Measurements from ENCODE around the gene TIMM50. TPM values are rescaled to one million over a fixed set of nuclear protein-coding genes. Genes with fewer than 3 reads are reported as not detected.

The TIMM50 gene
- polyA plus RNA-seq, 3 donors = 67.3 to 77.8 (median 75.1) TPM

GRCh38 chr19:39498798-39499642 lies 18.4 kb downstream of the TIMM50 start, which contains the start of gene DLL3:
Gene DLL3, plus strand, starts transcription at chr19:39498947. Its CDS starts 28 bp downstream, at chr19:39498975.
- no peak for DNase-seq (ENCODE audit: low read depth in 3 of 3, low spot score in 2 of 3)

- DNase-seq (ENCODE audit: low read depth in 3 of 3, low spot score in 2 of 3) = no peak
These were observed 19.3 kb downstream of the TIMM50 start for GRCh38 chr19:39499932-39500331.

- no peak for DNase-seq (ENCODE audit: low read depth in 3 of 3, low spot score in 2 of 3)
These were observed 19.9 kb downstream of the TIMM50 start for GRCh38 chr19:39500543-39500942.

- no peak for DNase-seq (ENCODE audit: low read depth in 3 of 3, low spot score in 2 of 3)
These were observed 20.7 kb downstream of the TIMM50 start for GRCh38 chr19:39501340-39501739.

DNA sequence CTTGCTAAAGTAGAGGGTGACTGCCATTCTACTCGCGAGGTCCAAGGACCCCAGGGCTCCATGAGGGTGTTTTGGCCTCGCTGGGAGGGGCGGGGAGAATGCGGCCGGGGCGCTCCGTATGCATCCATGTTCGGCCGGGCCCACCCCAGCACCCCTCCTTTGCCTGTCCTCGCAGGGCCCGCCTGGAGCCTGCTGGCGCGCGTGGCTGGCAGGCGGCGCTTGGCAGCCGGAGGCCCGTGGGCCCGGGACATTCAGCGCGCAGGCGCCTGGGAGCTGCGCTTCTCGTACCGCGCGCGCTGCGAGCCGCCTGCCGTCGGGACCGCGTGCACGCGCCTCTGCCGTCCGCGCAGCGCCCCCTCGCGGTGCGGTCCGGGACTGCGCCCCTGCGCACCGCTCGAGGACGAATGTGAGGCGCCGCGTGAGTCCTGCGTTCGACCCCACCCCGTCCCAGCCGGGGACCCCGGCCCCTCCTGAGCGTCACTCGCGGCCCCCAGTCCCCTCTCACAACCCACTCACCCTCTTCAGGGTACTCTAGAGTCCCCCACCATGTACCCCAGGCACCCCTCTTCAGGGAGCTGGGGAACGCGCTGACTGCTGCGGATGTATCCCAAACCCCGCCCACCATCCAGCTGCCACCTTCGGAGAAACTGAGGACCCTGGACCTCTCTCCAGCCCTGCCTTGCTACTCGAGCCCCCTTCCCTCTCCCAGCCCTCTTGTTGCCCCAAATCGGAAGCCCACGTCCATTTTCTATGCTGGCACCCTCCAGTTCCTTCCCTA lies 22.2 kb downstream of the TIMM50 start:
- DNase-seq (ENCODE audit: low read depth in 3 of 3, low spot score in 2 of 3) = no peak

DNA sequence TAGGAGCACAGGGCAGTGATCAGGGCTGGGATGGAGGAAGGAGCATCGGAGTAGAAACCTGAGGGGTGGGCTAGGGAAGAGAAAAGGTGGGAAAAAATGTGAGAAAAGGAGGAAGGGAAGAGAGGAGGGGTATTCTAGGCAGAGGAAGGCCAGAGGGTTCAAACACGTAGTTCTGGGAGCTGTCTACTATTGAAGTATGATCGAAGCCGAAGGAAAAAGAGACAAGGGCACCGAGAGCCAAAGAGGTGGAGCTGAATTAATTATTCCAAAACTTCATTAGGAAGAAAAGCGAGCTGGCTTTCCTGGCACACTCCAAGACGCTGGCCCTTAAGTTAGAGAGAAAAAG lies 25.9 kb downstream of the TIMM50 start:
- DNase-seq (ENCODE audit: low read depth in 3 of 3, low spot score in 2 of 3) = no peak

DNA sequence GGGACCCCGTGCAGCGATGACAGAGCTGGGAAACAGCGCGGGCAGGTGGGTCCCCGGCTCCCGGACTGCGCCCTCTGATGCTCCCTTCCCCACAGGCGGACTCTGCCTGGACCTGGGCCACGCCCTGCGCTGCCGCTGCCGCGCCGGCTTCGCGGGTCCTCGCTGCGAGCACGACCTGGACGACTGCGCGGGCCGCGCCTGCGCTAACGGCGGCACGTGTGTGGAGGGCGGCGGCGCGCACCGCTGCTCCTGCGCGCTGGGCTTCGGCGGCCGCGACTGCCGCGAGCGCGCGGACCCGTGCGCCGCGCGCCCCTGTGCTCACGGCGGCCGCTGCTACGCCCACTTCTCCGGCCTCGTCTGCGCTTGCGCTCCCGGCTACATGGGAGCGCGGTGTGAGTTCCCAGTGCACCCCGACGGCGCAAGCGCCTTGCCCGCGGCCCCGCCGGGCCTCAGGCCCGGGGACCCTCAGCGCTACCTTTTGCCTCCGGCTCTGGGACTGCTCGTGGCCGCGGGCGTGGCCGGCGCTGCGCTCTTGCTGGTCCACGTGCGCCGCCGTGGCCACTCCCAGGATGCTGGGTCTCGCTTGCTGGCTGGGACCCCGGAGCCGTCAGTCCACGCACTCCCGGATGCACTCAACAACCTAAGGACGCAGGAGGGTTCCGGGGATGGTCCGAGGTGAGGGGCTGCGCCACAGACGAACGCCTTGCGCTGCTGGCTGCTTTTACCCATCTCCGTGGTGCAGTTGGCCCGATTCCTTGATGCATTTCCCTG lies 26.5 kb downstream of the TIMM50 start:
- DNase-seq (ENCODE audit: low read depth in 3 of 3, low spot score in 2 of 3) = no peak

DNA sequence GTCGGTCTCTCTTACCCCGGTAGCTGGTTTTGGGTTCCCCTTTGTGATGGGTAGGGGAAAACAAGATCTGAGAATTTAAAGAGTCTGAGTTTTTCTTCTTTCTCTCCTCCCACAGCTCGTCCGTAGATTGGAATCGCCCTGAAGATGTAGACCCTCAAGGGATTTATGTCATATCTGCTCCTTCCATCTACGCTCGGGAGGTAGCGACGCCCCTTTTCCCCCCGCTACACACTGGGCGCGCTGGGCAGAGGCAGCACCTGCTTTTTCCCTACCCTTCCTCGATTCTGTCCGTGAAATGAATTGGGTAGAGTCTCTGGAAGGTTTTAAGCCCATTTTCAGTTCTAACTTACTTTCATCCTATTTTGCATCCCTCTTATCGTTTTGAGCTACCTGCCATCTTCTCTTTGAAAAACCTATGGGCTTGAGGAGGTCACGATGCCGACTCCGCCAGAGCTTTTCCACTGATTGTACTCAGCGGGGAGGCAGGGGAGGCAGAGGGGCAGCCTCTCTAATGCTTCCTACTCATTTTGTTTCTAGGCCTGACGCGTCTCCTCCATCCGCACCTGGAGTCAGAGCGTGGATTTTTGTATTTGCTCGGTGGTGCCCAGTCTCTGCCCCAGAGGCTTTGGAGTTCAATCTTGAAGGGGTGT lies 27.2 kb downstream of the TIMM50 start:
- DNase-seq (ENCODE audit: low read depth in 3 of 3, low spot score in 2 of 3) = no peak

GRCh38 chr19:39508629-39509028 lies 28.0 kb downstream of the TIMM50 start:
- no peak for DNase-seq (ENCODE audit: low read depth in 3 of 3, low spot score in 2 of 3)

- DNase-seq (ENCODE audit: low read depth in 3 of 3, low spot score in 2 of 3) = no peak
These were observed 28.6 kb downstream of the TIMM50 start for GRCh38 chr19:39509233-39509632.

DNA sequence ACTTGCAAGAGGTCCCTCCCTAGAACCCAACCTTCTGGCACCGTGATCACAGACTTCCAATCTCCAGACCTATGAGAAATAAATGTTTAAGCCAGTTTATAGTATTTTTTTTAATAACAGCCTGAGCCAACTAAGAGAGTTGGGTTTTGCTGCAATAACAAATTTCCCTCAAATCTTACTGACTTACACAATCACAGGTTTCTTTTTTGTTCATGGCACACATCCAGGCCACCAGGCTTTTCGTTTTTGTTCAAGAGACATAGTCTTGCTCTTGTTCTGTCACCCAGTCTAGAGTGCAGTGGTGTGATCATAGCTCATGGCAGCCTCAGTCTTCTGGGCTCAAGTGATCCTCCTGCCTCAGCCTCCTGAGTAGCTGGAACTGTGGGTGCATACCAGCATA lies 32.4 kb downstream of the TIMM50 start:
- no peak for DNase-seq (ENCODE audit: low read depth in 3 of 3, low spot score in 2 of 3)

DNA sequence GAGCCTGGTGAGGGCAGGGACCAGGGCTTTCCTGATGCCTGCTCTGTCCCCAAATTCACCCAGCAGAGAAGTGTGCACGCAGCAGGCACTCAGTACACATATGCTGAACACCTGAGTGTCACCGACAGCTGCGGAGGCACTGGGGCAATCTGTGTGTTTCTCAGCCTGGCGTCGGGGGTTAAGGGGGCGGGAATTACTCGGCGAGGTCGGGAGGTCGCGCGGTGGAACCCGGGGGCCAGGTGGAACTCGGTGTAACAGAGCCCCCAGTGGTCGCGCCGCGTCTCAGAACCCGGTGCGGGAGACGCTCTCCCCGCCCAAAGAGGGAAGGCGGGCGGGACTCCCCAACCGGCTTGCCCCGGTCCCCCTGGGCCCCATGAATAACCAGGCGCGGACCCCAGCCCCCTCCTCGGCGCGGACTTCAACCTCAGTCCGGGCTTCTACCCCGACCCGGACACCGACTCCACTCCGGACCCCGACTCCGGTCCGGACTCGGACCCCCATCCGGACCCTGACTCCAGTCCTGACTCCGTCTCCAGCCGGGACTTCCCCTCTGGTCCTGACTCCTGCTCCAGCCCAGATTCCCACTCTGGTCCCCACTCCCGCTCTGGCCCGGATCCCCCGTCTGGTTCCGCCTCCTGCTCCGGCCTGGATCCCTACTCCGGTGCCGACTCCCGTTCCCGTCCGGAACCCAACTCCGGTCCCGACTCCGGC lies 34.4 kb downstream of the TIMM50 start, which contains the start of gene SELENOV:
Gene SELENOV (plus strand): TSS at position 300 of the 711 bp plus-strand sequence. CDS start 74 bp downstream, at position 374.
- peak in 1 of 3 donors; percentile 68 for DNase-seq (ENCODE audit: low read depth in 3 of 3, low spot score in 2 of 3)

DNA sequence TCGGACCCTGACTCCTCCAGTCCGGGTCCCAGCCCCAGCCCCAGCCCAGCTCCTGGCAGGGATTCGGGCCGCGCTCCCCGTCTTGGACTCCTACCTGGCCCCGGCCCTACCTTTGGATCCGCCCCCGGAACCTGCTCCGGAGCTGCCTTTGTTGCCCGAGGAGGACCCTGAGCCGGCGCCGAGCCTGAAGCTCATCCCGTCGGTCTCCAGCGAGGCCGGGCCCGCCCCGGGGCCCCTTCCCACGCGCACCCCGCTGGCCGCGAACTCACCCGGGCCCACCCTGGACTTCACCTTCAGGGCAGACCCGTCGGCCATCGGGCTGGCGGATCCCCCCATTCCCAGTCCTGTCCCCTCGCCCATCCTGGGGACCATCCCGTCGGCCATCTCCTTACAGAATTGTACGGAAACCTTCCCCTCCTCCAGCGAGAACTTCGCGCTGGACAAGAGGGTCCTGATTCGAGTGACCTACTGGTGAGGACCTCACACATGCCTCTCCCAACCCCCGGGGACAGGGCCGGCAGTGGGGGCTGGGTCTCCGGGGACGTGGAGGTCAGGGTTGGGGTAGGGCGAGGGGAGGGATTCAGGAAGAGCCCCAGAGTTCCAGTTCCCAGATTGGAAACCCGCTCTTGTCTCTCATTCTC lies 35.0 kb downstream of the TIMM50 start:
- DNase-seq (ENCODE audit: low read depth in 3 of 3, low spot score in 2 of 3) = no peak

DNA sequence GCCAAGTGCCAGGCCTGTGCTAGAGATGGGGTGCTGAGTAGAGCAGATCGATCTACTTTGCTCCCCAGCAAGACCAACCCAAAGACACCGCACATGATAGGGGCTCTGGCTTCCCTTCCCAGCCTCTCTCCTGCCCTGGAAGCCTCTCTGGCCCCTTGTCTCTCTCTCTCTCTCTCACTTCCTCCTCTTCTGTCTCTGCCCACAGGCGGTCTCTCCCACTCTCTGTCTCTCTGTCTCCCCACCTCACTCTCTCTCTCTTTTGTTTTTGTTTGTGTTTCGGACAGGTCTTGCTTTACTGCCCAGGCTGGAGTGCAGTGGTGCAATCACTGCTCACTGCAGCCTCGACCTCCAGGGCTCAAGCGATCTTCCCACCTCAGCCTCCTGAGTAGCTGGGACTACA lies 35.6 kb downstream of the TIMM50 start:
- DNase-seq (ENCODE audit: low read depth in 3 of 3, low spot score in 2 of 3) = no peak

DNA sequence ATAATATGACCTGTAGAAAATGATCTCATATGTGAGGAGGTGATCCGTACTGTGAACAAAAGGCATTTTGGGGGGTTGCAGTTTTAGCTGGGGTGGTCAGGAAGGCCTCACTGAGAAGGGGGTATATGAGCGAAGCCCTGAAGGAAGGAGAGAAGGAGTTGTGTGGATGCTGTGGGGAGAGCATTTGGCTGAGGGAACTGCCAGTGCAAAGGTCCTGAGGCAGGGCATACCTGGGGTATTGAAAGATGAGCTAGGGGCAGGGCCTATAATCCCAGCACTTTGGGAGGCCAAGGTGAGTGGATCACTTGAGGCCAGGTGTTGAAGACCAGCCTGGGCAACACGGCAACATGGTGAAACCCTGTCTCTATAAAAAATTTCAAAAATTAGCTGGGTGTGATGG lies 36.8 kb downstream of the TIMM50 start:
- DNase-seq (ENCODE audit: low read depth in 3 of 3, low spot score in 2 of 3) = no peak

DNA sequence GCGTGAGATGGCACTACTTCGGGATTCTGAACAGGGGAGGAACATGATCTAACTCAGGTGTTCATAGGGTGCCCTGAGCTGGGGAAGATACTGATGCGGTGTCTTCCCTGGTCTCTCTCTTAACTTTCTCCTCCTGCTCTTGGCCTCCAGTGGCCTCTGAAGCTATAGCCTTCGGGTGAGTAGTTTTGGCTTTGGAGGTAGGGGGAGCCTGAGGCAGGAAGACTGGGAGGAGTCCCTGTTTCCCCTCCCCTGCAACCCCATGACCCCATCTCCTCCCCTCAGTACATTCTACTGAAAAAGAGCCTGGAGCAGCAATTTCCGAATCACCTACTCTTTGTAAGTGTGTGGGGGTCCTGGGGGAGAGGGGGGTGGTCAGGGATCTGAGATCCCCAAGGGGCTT lies 37.8 kb downstream of the TIMM50 start:
- no peak for DNase-seq (ENCODE audit: low read depth in 3 of 3, low spot score in 2 of 3)

GRCh38 chr19:39518975-39519374 lies 38.3 kb downstream of the TIMM50 start:
- DNase-seq (ENCODE audit: low read depth in 3 of 3, low spot score in 2 of 3) = no peak

- DNase-seq (ENCODE audit: low read depth in 3 of 3, low spot score in 2 of 3) = no peak
These were observed 40.2 kb downstream of the TIMM50 start for GRCh38 chr19:39520541-39521484.
